NCI-H1436 (cell line): ENCODE results near the gene DOK7.

Experiments
- DNase-seq: peaks from one replicate; lab custom pipeline; 2025; lab: John Stamatoyannopoulos, UW

DOK7 gene

DNA sequence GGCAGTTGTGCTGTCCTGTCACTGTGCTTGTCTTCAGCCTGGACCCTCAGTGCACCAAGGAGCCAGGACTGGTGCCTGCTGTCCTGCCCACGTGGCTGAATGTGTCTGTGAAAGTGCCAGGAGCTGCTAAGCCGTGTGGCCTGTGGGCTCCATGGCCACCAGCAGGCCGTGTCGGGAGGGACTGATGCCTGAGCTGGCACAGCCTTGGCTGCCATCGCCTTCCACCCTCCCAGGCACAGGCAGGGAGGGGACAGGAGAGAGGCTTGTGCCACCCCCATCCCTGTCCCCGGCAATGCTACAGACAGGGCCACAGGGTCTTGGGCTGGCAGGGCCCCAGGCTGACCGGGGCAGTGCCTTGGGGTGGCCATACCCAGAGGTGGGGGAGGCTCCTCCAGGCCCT lies 24.8 kb downstream of the DOK7 start:
- no peak for DNase-seq

DNA sequence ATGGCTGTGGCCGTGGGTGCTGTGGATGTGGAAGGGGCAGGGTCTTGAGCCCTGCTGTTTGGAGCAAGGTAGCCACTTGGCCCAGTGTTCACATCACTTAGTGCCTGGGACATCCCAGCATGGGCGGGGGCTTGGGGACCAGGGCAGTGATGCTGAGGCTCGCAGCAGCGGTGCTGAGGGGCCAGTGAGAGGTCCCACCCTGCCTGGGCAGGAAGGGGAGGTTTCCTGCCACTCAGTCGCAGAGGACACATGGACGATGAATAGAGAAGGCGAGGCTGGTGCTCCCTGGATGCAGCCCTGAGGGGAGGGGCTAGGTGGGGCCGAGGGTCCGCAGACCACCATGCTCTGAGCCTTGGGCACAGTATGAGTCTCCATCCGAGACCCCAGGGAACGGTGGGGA lies 25.7 kb downstream of the DOK7 start:
- no peak for DNase-seq

DNA sequence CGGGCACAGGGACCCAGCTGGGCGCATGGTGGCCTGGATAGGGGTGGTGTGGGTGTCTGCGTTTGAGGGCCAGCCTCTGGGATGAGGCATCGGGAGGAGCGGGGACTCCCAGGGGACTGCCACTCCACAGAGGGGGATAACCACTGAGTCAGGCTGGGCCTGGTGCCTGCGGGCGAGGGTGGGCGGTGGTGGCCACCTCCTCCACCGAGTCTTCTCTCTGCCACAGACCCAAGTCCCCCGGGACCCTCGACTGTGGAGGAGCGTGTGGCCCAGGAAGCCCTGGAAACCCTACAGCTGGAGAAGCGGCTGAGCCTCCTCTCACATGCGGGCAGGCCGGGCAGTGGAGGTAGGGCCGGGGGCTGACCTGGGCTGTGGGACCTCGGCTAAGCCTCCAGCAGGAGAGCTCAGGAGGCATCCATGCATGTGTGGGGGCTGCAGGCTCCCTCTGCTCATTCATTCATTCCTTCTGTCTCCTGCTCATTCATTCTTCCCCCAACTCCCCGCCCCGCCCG lies 26.4 kb downstream of the DOK7 start:
- no peak for DNase-seq

DNA sequence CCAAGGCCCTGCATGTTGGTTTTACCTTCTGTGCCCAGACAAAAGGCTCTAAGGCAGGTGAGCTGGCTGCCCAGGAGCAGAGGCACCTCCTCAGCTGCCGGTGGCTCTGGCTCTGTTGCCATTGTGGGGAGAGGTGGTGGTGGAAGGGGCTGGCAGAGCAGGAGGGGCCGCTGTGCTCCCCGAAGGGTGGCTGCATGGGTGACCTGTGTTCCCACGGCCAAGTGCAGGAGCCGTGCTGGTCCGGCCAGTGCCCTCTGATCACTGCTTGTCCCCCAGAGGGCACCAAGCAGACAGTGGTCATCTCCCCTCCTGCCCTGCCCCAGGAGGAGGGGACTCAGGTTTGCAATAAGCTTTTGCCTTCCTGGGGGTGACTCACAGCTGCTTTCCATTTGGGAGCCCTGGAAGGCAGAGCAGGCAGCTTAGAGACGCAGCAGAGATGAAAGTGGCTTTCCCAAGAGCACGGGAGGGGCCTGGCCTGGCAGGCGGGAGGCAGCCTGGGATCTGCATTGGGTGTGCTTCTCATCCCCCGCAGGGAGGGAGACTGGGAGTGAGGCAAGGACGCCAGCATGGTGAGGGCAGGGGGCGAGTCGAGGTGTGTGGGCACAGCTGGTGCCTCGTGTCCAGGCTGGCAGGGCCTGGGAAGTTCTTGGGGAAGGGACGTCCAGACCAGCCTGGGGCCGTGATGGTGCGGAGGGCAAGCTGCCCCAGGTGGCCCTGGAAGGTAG lies 28.7 kb downstream of the DOK7 start:
- DNase-seq, result no peak

- no peak for DNase-seq
Measured at GRCh38 chr4:3492741-3493719, 29.9 kb downstream of the DOK7 start.

DNA sequence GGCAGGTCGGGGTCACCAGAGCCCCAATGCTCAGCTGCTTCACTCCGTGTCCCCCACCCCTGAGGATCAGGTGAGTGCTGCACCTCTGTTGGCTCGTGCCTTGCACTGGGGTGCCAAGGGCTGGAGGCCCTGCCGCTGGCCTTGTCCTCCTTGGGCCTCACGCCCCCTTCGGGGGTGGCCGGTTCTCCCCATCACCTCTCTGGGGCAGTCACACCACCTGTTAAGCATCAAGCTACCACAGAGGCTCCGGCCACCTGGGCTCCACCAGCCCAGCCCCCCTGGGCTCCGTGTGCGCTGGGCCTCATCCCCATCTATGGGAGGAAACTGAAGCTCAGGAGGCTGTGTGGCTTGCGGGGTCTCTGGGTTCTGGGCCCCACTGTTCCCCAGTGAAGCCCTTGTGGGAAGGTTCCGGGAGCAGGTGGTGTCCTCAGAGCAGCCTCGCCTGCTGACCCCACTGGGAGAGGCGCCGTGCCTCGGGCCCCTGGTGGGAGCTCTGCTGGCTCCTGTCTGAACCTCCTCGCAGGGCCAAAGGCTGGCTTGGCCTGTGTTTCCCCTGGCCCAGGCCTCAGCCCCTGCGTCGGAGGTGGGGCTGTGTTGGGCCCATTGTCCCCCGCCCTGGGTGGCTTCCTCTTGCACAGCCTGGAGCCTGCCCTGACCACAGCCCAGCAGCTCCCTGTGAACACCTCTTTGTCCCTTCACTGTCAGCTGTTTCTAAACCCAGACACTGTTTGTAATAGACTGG lies 30.8 kb downstream of the DOK7 start:
- no peak for DNase-seq

GRCh38 chr4:3494462-3494871 lies 31.4 kb downstream of the DOK7 start:
- DNase-seq, result no peak

DNA sequence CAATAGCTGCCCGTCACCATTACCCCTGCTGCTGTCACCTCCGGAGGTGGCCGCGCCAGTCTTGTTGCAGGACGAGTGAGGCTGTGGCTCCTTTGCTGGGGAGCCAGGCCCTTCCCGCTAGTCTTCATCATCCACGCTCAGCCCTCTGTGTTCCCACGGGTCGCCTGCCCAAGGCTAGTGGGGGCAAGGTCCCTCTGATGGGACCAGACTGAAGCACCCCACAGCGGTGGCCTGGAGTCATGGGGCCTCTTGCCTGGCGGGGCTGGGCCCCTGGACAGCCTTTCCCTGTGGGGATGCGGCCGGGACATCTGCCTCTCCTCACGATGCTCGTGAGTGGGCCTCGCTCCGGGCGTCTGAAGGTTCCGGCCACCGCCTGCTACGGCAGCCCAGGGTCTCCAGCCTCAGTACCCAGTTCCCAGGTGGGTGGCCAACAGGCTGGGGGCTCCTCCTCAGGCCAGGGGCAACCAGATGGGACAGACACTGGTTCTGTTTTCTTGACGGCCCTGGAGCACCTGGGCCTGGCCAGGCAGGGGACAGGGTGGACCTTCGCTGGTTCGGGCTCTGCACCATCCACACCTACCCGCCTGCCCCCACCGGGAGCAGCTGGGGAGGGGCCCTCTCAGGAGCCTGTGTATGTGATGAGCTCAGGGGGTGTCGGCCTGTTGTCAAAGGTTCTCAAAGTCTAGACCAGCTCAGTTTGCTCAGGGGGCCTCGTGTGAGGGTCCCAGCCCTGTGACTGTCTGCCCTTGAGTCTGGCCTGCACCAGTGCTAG lies 32.3 kb downstream of the DOK7 start:
- DNase-seq, result no peak

DNA sequence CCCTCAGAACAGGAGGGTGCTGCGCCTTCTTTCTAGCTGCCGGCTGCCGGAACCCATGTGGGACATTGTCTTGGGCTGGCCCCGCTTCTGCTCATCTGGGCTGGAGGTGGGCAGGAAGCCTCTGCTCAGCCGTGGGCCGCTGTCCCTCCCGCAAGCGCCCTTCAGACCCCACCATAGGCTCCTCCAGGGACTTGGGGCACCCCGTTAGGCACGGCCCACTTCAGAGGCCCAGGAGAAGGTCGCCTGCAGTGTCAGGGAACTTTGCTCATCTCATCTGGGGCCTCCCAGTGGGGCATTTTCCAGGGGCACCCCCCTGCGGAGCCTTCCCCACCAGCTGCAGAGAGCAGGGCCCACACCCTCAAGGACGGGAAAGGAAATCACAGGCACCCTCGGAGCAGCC lies 32.9 kb downstream of the DOK7 start:
- no peak for DNase-seq

DNA sequence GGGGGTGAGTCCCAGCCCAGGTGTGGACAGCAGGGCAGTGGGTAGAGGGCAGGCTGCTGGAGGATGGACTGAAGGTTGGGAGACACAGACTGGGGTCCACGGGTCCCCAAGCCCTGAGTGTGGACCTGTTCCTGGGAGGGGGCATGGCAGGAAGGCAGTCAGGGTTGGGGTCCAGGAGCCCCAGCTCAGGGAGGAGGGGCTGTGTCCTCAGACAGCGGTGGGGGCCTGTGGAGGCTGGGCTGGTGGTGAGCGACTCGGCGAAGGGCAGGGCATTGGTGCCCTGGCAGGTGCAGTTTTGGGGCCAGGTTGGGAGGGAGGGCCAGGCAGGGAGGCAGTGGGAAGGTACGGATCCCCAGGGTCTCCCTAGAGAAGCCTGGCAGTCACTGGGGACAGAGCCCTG lies 34.0 kb downstream of the DOK7 start:
- DNase-seq, result no peak

- DNase-seq, result no peak
Measured at GRCh38 chr4:3497523-3498389, 34.6 kb downstream of the DOK7 start.

DNA sequence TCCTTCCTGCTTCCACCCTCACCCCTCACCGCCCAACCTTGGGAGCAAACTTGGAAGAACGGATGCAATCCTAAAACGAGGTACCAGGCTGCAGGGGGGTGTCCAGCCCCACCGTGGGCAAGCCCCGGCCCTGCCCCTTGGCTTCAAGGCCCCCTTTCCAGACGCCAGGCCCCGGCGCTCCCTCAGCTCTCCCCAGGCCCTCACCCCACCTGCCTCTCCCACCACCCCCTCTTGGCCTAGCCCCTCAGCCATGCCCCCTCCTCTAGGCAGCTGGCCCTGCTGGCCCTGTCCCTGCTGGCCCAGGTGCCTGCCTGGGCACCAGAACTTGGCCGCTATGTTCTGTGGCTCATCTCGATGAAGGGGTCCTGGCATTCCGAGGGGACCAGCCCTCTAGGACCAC lies 35.3 kb downstream of the DOK7 start:
- DNase-seq, result no peak

GRCh38 chr4:3498901-3499510 lies 35.9 kb downstream of the DOK7 start:
- DNase-seq, result no peak

- DNase-seq, result no peak
Measured at GRCh38 chr4:3499710-3500109, 36.6 kb downstream of the DOK7 start.

DNA sequence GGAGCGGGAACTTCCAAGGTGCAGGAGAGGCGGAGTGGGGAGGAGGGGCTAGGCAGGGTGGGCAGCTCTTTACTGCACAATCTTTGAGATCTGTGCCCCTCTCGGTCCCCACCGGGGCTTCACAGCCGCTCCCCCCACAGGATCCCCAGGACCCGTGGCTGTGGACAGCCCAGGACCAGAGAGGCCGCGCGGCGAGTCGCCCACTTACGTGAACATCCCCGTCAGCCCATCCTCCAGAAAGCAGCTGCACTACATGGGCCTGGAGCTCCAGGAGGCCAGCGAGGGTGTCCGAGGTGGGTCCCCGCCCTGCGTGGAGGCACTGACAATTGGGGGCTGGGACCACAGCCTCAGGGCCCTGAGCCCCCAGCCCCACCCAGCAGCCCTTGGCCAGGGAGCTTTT lies 37.0 kb downstream of the DOK7 start:
- no peak for DNase-seq

DNA sequence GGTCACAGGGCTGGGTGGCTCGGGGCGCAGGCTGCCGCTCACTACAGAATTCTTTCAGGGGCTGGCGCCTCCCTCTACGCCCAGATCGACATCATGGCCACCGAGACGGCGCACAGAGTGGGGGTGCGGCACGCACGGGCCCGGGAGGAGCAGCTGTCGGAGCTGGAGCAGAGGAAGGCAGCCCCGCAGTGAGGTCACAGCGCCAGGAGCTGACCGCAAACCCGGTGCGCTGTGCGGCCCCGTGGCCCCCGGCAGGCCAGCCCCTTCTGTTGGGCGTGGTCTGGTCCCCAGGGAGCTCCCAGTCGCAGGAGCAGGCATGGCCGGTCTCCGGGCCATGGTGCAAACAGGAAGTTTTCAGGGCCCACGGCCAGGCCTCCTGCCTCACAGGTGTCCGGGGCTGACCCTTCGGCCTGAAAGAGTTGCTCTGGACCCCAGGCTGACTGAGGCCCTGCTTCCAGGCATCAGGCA lies 37.6 kb downstream of the DOK7 start:
- no peak for DNase-seq

GRCh38 chr4:3501126-3501824 lies 38.2 kb downstream of the DOK7 start:
- DNase-seq, result no peak

DNA sequence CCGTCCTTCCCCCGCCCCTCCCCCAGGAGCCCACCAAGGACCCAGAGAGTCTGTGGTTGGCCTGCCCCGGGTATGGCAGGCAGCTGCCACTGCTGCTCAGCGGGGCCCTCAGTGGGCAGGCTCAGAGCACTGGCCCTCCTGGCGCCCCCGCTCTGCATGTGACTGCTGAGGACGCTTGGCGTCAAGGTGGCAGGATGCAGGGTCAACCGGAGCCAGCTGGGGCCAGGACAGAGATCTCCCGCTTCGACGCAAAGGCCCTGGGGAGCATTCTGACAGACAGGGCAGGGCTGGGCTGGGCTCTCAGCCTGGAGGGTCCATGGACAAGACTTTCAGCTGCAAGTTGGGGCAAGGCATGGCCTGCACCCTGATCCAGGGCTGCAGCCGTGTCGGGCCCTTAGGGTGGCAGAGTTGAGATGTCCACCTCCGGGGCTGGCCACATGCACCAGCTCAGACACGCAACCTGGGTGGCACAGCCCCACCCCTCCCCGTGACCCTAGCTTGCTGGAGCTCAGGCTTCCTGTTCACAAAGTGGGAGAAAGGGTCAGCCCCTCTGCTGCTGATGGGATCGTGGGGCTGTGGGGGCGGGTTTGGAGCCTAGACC lies 38.8 kb downstream of the DOK7 start:
- DNase-seq, result no peak
